Stimulated activated CD4-positive, alpha-beta T cell treated with anti-CD3 and anti-CD28 coated beads, TNF-alpha, amount 100 ng/mL, for 48 hours (primary cell): ENCODE results near the gene ATP11A.

ENCODE experiments used
- DNase-seq, 3 donors: peaks; one replicate each; pipeline ENCODE4 v3.0.0-alpha.2; 2020; ENCODE audit warnings: low read depth in 3 of 3

ATP11A gene

DNA sequence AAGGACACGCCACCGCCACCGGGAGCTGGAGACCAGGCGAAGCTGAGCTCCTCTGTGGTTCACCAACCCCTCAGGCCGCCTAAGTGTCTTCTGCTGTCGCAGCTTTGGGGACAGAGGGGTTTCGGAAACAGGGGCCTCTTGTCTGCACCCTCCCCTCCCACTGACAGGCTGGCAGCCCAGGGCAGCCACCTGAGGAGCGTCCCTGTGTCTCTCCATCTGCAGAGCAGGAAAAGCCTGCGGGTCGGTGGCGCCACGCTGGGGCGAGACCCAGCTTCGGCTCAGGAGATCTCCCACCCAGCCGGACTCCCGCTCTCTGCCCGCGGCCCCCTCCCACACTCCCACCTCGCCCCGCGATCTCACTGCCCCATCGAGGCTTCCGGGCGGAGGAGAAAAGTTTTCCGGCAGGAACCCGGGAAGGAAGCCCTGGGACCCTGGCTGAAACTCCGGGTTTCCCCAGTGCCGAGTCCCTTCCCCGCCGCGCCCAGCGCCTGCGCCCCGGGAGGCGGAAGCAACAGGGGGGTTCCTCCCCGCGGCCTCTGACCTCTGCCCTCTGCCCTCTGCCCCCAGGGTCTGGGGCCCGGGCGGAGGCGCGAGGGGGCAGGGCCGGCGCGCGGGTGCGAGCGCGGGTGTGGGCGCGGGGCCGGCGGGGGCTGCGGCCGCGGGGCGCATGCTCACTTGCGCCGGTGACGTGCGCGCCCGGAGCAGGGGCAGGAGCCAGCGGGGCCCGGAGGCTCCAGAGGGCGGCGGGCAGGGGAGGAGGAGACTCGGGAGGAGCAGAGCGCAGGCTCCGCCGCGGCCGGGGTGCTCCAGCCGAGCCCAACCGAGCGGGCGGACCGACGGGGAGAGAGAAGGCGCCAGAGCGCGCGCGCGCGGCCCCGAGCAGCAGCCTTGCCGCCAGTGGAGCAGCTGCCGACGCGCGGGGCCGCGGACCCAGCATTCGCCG lies at the start of gene ATP11A:
TSS of gene ATP11A (plus strand) at position 736 of the 943 bp plus-strand sequence. CDS start 379 bp downstream, outside the sequence.
- DNase-seq = peak; percentile 68 to 75 (median 75)

DNA sequence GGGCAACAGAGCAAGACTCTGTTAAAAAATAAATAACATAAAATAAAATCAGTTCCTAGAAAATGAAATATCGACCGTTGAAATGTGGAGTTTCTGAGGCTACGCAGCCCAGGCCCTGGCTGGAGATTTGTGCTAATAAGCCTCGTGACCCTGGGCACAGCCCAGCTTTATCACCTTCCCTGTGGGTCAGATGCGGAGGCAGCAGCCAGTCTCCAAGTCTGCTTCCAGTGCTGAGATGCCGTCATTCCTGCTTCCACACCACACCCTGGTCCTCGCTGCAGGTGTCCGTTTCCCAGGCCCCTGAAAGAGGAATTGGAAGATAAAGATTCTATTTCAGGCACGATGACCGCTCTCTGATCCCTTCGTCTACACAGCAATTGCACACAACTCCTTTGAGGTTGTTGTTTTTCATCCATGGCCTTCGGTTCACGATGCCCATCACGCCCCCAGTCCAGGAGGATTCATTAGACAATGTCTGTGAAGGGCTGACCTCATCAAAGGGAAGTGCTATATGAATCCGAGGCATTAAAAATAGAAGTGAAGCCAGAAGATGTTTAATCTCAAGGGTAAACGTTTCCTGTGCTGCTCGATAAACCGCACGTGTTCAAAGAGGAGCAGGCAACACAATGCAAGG lies 48.3 kb upstream of the ATP11A start:
- no peak for DNase-seq

DNA sequence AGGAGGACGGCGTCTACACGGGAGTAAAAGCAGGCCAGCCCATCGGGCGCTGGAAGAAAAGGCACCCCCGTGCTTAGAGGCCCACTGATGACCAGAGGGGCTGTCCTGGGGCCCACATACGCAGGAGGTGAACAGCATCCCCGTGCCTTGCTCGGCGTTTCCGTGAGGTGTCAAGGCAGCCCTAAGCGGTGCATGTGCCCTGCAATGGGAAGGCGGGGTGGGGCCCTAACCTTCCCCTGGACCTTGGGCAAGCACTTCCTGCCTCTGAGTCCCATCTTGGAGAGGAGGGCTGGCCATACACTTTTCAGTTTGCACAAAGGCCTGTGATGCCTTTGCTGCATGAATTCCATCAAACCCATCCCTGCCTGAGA lies 47.8 kb upstream of the ATP11A start:
- no peak for DNase-seq

- no peak for DNase-seq
Measured at GRCh38 chr13:112643759-112644459, 45.9 kb upstream of the ATP11A start.

GRCh38 chr13:112645327-112645914 lies 44.4 kb upstream of the ATP11A start:
- DNase-seq = no peak

GRCh38 chr13:112647256-112647655 lies 42.6 kb upstream of the ATP11A start:
- DNase-seq = no peak

GRCh38 chr13:112648101-112648500 lies 41.7 kb upstream of the ATP11A start:
- DNase-seq = no peak

GRCh38 chr13:112648966-112649690 lies 40.7 kb upstream of the ATP11A start:
- DNase-seq = no peak

GRCh38 chr13:112651311-112651710 lies 38.5 kb upstream of the ATP11A start:
- no peak for DNase-seq

DNA sequence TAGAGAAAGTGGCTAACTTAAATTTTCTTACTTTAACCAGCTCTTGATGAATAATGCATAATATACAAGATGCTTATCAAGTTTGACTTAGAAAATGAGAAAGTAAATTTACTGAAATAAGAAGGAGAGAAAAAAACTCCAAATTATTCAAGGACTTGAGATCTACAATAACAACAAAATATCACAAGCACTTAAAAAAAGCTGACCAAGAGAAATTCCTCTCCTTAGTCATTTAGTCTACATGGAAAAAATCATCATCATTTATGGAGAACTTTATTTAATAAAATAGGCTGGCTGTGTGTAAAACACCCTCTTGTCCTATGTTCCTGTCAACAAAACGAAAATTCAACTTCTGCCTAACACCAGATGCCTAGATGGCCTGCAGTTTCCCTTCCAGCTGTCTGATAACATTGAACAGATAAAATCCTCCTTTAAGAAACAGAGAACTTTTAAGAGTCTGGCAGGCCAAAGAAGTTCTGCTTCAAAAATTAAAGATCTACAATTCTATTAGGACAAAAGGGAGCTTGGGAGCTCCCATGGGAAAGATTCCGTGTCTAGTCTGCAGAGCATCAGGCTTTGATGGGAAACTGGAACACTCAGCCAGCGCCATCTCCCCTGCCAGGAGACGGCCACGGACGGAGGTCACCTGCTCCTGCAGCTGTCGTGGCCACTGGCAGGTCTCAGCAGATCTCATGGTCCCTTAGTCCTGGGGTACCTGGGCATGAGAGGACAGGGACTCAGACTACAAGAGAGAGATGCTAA lies 37.9 kb upstream of the ATP11A start:
- DNase-seq = no peak

DNA sequence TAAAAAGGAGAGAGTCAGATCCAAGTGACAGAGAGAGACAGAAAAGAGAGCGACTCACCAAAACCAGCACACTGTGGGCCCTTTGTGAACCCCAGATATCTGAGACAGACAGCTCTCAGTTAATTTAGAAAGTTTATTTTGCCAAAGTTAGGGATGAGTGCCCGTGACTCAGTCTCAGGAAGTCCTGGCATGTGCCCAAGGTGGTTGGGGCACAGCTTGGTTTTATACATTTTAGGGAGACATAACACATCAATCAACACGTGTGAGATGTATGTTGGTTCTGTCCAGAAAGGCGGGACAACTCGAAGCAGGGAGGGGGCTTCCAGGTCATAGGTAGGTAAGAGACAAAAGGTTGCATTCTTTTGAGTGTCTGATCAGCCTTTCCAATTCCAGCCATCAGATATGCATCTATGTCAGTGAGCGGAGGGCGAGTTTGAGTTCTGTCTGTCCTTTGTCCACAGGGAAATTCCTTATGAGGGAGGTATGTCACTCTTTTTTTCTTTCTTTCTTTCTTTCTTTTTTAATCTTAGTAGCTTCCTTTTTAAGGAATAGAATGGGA lies 37.2 kb upstream of the ATP11A start:
- no peak for DNase-seq

DNA sequence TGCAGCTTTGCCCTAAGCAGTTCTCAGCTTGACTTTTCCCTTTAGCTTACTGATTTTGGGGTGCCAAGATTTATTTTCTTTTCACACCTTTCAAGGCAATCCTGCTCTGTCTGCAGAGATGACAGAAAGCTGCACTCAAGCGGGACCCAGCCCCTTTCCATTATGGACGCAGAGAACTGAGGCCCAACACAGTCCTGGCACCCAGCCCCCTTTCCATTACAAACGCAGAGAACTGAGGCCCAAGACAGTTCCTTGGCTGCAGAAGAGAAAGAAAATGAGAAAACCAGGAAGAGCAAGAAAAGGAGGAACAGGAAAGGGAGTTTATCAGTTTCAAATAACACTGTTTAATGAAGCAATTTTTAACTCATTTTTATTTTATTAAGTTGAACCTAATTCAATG lies 36.8 kb upstream of the ATP11A start:
- DNase-seq = no peak

GRCh38 chr13:112655913-112656312 lies 33.9 kb upstream of the ATP11A start:
- no peak for DNase-seq

DNA sequence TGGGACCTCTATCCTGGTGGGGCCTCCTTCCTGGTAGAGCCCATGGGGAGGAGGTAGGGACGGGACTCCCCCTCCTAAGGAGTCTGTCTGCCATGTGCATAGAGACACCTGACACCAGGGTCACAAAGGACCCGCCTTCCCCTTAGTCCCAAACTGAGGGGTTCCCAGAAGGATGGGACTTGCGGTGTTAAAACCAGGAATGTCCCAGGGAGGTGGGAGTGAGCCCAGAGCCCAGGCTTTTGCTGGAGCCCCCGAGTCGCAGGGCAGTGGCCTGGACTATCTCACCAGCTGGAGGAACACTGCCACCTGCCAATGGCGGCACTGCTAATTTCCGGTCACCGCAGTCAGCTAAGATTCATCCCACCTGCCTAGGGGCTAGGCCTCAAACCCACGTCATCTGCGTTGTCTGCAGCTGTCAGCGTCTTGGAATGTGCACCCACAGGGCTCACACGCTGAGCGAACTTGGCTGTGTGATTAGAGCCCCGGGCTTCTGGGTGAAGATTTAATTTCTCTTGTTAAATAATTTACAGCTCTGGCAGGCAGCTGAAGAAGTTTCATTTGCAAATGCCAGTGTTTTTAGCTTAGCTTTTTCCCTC lies 31.9 kb upstream of the ATP11A start:
- DNase-seq = no peak

DNA sequence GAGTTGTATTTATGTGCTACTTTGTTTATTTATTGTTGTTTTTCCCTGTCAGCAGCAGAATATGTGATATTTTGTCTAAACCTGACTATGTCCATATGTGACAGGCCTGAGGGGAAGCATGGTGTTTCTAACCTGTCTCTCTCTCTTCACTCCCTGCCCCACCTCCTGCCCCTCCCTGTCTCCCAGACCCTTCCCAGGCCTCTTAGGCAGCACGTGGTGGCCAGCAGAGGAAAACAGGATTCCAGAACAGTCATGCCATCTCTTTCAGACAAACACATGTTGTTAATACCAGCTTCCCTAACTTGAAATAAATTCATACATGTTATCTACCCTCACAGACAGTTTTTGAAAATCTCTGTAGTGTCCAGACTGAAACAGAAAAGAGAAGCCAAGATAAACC lies 31.0 kb upstream of the ATP11A start:
- no peak for DNase-seq

DNA sequence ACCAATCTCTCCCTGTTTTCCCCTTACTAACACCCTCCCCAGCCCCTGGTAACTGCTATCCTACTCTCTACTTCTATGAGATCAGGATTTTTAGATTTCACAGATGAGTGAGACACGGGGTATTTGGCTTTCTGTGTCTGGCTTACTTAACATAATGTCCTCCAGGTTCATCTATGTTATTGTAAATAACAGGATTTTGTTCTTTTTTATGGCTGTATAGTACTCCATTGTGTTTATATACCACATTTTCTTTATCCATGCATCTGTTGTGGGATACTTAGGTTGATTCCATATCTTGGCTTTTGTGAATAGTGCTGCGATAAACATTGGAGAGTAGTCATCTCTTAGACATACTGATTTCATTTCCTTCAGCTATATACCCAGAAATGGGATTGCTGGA lies 28.5 kb upstream of the ATP11A start:
- DNase-seq = no peak

GRCh38 chr13:112664501-112665203 lies 25.2 kb upstream of the ATP11A start:
- DNase-seq = no peak

- no peak for DNase-seq
Measured at GRCh38 chr13:112668924-112669323, 20.9 kb upstream of the ATP11A start.

GRCh38 chr13:112669881-112670499 lies 19.8 kb upstream of the ATP11A start:
- DNase-seq = no peak
